ENCODE measurements around the gene TCERG1L.
"Not testable (repeated sequence)": the region's sequence is repeated elsewhere in the genome, so short reads cannot be mapped to it uniquely, and the experiment has no call there.

TCERG1L gene

GRCh38 chr10:131159771-131160170 lies 151.8 kb downstream of the TCERG1L start:
- Histone ChIP-seq H3K27me3 (ENCODE audit: control insufficient read depth, insufficient read depth, low read length) (no peaks in the 10 kb centered on the region), H3K27ac (ENCODE audit: low read depth, low read length) (no peak overlapping the region), H3K4me1 (ENCODE audit: control insufficient read depth, insufficient read depth, low read length) (peaks cover 4% of the 10 kb centered on the region; the same call in 1 of the 2 replicates), H3K36me3 (ENCODE audit: control insufficient read depth, insufficient read depth, low read length) (no peaks in the 10 kb centered on the region), H3K4me3 (ENCODE audit: low read depth, low read length) (no peak overlapping the region), H3K9ac (ENCODE audit: low read length) (no peak overlapping the region), H3K9me3 (ENCODE audit: control insufficient read depth, insufficient read depth, low read depth, low read length) (no peaks in the 10 kb centered on the region)

- H3K36me3 ChIP-seq (ENCODE audit: control insufficient read depth, insufficient read depth, low read length) = no peaks in the 10 kb centered on the region
- H3K9me3 ChIP-seq (ENCODE audit: control insufficient read depth, insufficient read depth, low read depth, low read length) = no peaks in the 10 kb centered on the region
- H3K4me3 ChIP-seq (ENCODE audit: low read depth, low read length) = no peak overlapping the region
- no peak overlapping the region for H3K27ac ChIP-seq (ENCODE audit: low read depth, low read length)
- no peak overlapping the region for H3K9ac ChIP-seq (ENCODE audit: low read length)
- peaks cover 4% of the 10 kb centered on the region; the same call in 1 of the 2 replicates for H3K4me1 ChIP-seq (ENCODE audit: control insufficient read depth, insufficient read depth, low read length)
- no peaks in the 10 kb centered on the region for H3K27me3 ChIP-seq (ENCODE audit: control insufficient read depth, insufficient read depth, low read length)
Measured at GRCh38 chr10:131158695-131159094, 152.8 kb downstream of the TCERG1L start.

DNA sequence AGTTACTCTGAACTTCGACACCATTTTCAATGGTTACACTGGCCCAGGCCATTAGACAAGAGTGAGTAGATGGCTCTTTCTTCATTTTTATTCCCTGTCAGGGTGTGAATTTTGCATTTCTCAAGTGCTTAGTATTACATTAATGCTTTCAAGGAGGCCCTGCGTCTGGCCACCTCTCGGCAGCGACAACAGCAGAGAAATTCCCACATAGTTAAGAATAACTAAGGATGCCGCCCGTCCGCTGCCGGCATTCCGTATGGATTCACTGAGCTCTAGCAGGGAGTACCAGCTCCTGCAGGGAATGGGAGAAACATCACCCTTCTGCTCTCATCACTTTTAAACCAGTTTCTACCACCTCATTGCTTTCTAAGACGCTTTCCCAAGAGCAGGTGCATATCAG lies 153.6 kb downstream of the TCERG1L start:
- H3K9ac ChIP-seq (ENCODE audit: low read length) = no peak overlapping the region
- no peaks in the 10 kb centered on the region for H3K36me3 ChIP-seq (ENCODE audit: control insufficient read depth, insufficient read depth, low read length)
- no peak overlapping the region for H3K27ac ChIP-seq (ENCODE audit: low read depth, low read length)
- peaks cover 4% of the 10 kb centered on the region for H3K9me3 ChIP-seq (ENCODE audit: control insufficient read depth, insufficient read depth, low read depth, low read length)
- H3K27me3 ChIP-seq (ENCODE audit: control insufficient read depth, insufficient read depth, low read length) = no peaks in the 10 kb centered on the region
- no peak overlapping the region for H3K4me3 ChIP-seq (ENCODE audit: low read depth, low read length)
- H3K4me1 ChIP-seq (ENCODE audit: control insufficient read depth, insufficient read depth, low read length) = peaks cover 4% of the 10 kb centered on the region; the same call in 1 of the 2 replicates

DNA sequence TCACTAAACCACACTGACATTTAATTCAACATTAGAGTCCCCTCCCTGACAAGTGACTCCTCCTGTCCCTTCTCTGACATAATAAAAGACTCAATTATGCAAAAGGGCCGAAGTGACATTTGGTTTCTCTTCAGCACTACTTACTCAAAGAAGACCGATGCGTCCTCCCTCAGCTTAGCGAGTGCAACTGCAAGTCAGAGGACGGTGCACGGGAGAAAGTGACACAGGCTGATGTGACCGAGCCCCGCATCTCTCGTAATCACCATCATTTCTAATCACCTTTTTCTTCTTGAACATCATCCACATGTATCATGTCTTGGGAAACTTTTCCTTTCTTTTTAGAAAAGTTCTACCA lies 155.7 kb downstream of the TCERG1L start:
- no peaks in the 10 kb centered on the region for H3K36me3 ChIP-seq (ENCODE audit: control insufficient read depth, insufficient read depth, low read length)
- H3K27ac ChIP-seq (ENCODE audit: low read depth, low read length) = no peak overlapping the region
- peaks cover 4% of the 10 kb centered on the region; the same call in 1 of the 2 replicates for H3K4me1 ChIP-seq (ENCODE audit: control insufficient read depth, insufficient read depth, low read length)
- H3K27me3 ChIP-seq (ENCODE audit: control insufficient read depth, insufficient read depth, low read length) = no peaks in the 10 kb centered on the region
- peaks cover 19% of the 10 kb centered on the region for H3K9me3 ChIP-seq (ENCODE audit: control insufficient read depth, insufficient read depth, low read depth, low read length)
- no peak overlapping the region for H3K9ac ChIP-seq (ENCODE audit: low read length)
- no peak overlapping the region for H3K4me3 ChIP-seq (ENCODE audit: low read depth, low read length)

DNA sequence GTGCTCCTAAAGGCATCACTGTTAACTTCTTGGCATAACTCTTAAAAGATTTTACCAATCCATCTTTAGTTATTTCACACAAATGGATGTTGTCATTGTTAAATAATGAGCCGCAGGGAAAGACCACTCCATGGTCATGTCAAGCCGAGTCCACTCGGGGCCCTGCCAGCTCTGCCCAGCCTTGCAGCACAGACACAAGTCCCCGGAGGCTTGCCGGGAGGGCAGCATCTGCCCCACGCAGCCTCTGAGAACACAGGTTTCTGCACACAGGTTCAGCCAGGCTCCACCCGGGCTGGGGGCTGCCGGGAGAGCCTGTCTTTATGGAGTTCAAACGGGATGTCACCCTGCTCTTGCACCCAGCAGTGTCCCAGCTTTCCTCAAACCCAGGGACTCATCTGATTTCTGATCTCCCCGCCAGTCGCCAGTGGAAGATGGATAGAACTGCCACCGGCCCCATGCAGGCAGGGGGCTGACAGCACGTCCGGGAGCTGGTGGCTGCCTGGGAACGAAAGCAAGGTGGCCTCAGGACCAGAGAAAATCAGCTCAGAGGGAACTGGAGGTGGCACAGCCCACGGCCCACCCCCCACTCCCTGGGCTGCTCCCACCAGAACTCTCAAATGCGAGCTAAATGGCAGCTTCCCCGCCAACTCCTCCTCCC lies 156.2 kb downstream of the TCERG1L start:
- no peaks in the 10 kb centered on the region for H3K36me3 ChIP-seq (ENCODE audit: control insufficient read depth, insufficient read depth, low read length)
- no peak overlapping the region for H3K9ac ChIP-seq (ENCODE audit: low read length)
- no peak overlapping the region for H3K4me3 ChIP-seq (ENCODE audit: low read depth, low read length)
- peaks cover 4% of the 10 kb centered on the region; the same call in 1 of the 2 replicates for H3K4me1 ChIP-seq (ENCODE audit: control insufficient read depth, insufficient read depth, low read length)
- peaks cover 19% of the 10 kb centered on the region for H3K9me3 ChIP-seq (ENCODE audit: control insufficient read depth, insufficient read depth, low read depth, low read length)
- H3K27ac ChIP-seq (ENCODE audit: low read depth, low read length) = no peak overlapping the region
- H3K27me3 ChIP-seq (ENCODE audit: control insufficient read depth, insufficient read depth, low read length) = no peaks in the 10 kb centered on the region

GRCh38 chr10:131154306-131155025 lies 157.1 kb downstream of the TCERG1L start:
- Histone ChIP-seq H3K4me1 (ENCODE audit: control insufficient read depth, insufficient read depth, low read length) (peaks cover 4% of the 10 kb centered on the region; the same call in 1 of the 2 replicates), H3K27ac (ENCODE audit: low read depth, low read length) (no peak overlapping the region), H3K4me3 (ENCODE audit: low read depth, low read length) (no peak overlapping the region), H3K9ac (ENCODE audit: low read length) (no peak overlapping the region), H3K9me3 (ENCODE audit: control insufficient read depth, insufficient read depth, low read depth, low read length) (peaks cover 19% of the 10 kb centered on the region), H3K27me3 (ENCODE audit: control insufficient read depth, insufficient read depth, low read length) (no peaks in the 10 kb centered on the region), H3K36me3 (ENCODE audit: control insufficient read depth, insufficient read depth, low read length) (no peaks in the 10 kb centered on the region)

GRCh38 chr10:131152456-131152855 lies 159.1 kb downstream of the TCERG1L start:
- not testable (repeated sequence) for H3K4me3 ChIP-seq (ENCODE audit: low read depth, low read length); H3K9ac ChIP-seq (ENCODE audit: low read length); H3K36me3 ChIP-seq (ENCODE audit: control insufficient read depth, insufficient read depth, low read length); H3K27me3 ChIP-seq (ENCODE audit: control insufficient read depth, insufficient read depth, low read length); H3K27ac ChIP-seq (ENCODE audit: low read depth, low read length); H3K4me1 ChIP-seq (ENCODE audit: control insufficient read depth, insufficient read depth, low read length)
- H3K9me3 ChIP-seq (ENCODE audit: control insufficient read depth, insufficient read depth, low read depth, low read length) = peaks cover 19% of the 10 kb centered on the region

DNA sequence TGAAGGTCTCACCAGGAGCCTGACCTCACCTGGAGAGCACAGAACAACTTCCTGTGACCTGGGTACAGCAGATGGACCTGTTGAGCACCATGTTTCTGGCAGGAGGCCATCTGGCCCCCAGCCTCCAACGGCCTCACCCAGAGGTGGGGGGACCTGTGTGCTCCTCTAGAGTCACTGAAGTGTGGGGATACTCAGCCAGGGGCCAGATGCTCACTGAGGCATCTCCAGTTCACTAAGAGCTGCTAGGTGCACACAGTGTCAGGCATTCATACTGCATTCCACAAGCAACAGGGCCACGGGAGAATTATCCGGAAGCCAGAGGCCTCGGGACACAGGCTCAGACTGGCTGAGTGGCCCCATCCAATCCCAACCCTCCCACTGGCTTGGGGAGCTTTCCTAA lies 161.4 kb downstream of the TCERG1L start:
- Histone ChIP-seq H3K9ac (ENCODE audit: low read length) (no peak overlapping the region), H3K36me3 (ENCODE audit: control insufficient read depth, insufficient read depth, low read length) (no peaks in the 10 kb centered on the region), H3K9me3 (ENCODE audit: control insufficient read depth, insufficient read depth, low read depth, low read length) (peaks cover 29% of the 10 kb centered on the region), H3K4me1 (ENCODE audit: control insufficient read depth, insufficient read depth, low read length) (no peaks in the 10 kb centered on the region), H3K27me3 (ENCODE audit: control insufficient read depth, insufficient read depth, low read length) (no peaks in the 10 kb centered on the region), H3K4me3 (ENCODE audit: low read depth, low read length) (no peak overlapping the region), H3K27ac (ENCODE audit: low read depth, low read length) (no peak overlapping the region)

DNA sequence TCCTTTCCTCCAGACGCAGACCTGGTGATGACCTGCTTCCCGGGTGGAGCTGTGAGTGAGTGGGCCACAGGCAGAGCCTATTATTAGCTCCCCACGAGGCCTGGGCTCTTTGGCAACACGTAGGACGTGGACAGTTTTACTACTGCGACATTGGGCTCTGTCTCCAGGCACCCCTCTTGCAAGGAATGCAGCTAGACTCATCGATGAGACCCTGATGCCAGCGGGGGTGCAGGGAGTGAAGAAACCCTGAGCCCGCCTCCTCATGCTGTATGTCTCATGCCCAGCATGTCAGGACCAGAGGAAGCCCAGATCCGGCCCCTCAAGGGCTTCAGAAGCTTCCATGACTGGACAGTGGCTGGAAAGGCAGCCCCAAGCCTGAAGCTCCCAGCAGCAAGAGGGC lies 161.9 kb downstream of the TCERG1L start:
- no peaks in the 10 kb centered on the region for H3K27me3 ChIP-seq (ENCODE audit: control insufficient read depth, insufficient read depth, low read length)
- H3K36me3 ChIP-seq (ENCODE audit: control insufficient read depth, insufficient read depth, low read length) = no peaks in the 10 kb centered on the region
- H3K4me3 ChIP-seq (ENCODE audit: low read depth, low read length) = no peak overlapping the region
- no peaks in the 10 kb centered on the region for H3K4me1 ChIP-seq (ENCODE audit: control insufficient read depth, insufficient read depth, low read length)
- H3K27ac ChIP-seq (ENCODE audit: low read depth, low read length) = no peak overlapping the region
- no peak overlapping the region for H3K9ac ChIP-seq (ENCODE audit: low read length)
- H3K9me3 ChIP-seq (ENCODE audit: control insufficient read depth, insufficient read depth, low read depth, low read length) = peaks cover 29% of the 10 kb centered on the region

- Histone ChIP-seq H3K9me3 (ENCODE audit: control insufficient read depth, insufficient read depth, low read depth, low read length) (peaks cover 29% of the 10 kb centered on the region), H3K36me3 (ENCODE audit: control insufficient read depth, insufficient read depth, low read length) (no peaks in the 10 kb centered on the region), H3K27me3 (ENCODE audit: control insufficient read depth, insufficient read depth, low read length) (no peaks in the 10 kb centered on the region), H3K9ac (ENCODE audit: low read length) (no peak overlapping the region), H3K4me1 (ENCODE audit: control insufficient read depth, insufficient read depth, low read length) (no peaks in the 10 kb centered on the region), H3K4me3 (ENCODE audit: low read depth, low read length) (no peak overlapping the region), H3K27ac (ENCODE audit: low read depth, low read length) (no peak overlapping the region)
Measured at GRCh38 chr10:131149111-131149510, 162.4 kb downstream of the TCERG1L start.

GRCh38 chr10:131148270-131148669 lies 163.3 kb downstream of the TCERG1L start:
- Histone ChIP-seq H3K4me3 (ENCODE audit: low read depth, low read length) (no peak overlapping the region), H3K27me3 (ENCODE audit: control insufficient read depth, insufficient read depth, low read length) (no peaks in the 10 kb centered on the region), H3K27ac (ENCODE audit: low read depth, low read length) (no peak overlapping the region), H3K36me3 (ENCODE audit: control insufficient read depth, insufficient read depth, low read length) (no peaks in the 10 kb centered on the region), H3K9ac (ENCODE audit: low read length) (no peak overlapping the region), H3K9me3 (ENCODE audit: control insufficient read depth, insufficient read depth, low read depth, low read length) (peaks cover 29% of the 10 kb centered on the region), H3K4me1 (ENCODE audit: control insufficient read depth, insufficient read depth, low read length) (no peaks in the 10 kb centered on the region)
